ENCODE measurements around the gene CLIC3. TPM values are rescaled to one million over a fixed set of nuclear protein-coding genes. Genes with fewer than 3 reads are reported as not detected.

Gene CLIC3
- total RNA-seq, 4 donors from 2014 or later = 2.5 to 3.8 TPM; not detected in 2

GRCh38 chr9:137009217-137009616, 12.8 kb upstream of the CLIC3 start:
- intact Hi-C loops (cut with DNase I; ENCODE audit: low total_unique reads) (no loop called here), in situ Hi-C loops (cut with MboI; ENCODE audit: low pct_ligation_motif_present in 1 of 4, low pct_unique_long_range_greater_than_20kb in 1 of 4, low sequenced_read_pairs in 3 of 4) (no loop called here)
- no peaks in the 10 kb centered on the region for H3K4me1 ChIP-seq
- DNase-seq = no peak
- no peak overlapping the region for H3K4me3 ChIP-seq
- no peaks in the 10 kb centered on the region for H3K36me3 ChIP-seq
- no peaks in the 10 kb centered on the region for H3K27me3 ChIP-seq
- WGBS, 2 donors (ENCODE audit: low coverage in 1 of 2) = 96% methylated on average over 14 of the region's 18 CpGs; no CpG with 5 or more reads in 1 of the 2 donors
- H3K9me3 ChIP-seq = no peaks in the 10 kb centered on the region
- no peak overlapping the region for H3K27ac ChIP-seq
- TF ChIP-seq POLR2A (IDR thresholded peaks at IDR 0.05) (no peak), CTCF (IDR thresholded peaks at IDR 0.05) (no peak), EP300 (IDR thresholded peaks at IDR 0.05; ENCODE audit: low read depth) (no peak), POLR2AphosphoS5 (IDR thresholded peaks at IDR 0.05) (no peak)

GRCh38 chr9:137008312-137008711, 11.9 kb upstream of the CLIC3 start:
- Histone ChIP-seq H3K36me3 (no peaks in the 10 kb centered on the region), H3K4me3 (no peak overlapping the region), H3K27ac (no peak overlapping the region), H3K9me3 (no peaks in the 10 kb centered on the region), H3K4me1 (no peaks in the 10 kb centered on the region), H3K27me3 (no peaks in the 10 kb centered on the region)
- TF ChIP-seq POLR2A (IDR thresholded peaks at IDR 0.05) (no peak), POLR2AphosphoS5 (IDR thresholded peaks at IDR 0.05) (no peak), CTCF (IDR thresholded peaks at IDR 0.05) (no peak), EP300 (IDR thresholded peaks at IDR 0.05; ENCODE audit: low read depth) (no peak)
- no peak for DNase-seq
- WGBS, 2 donors (ENCODE audit: low coverage in 1 of 2) = 94% methylated on average over 17 of the region's 22 CpGs; no CpG with 5 or more reads in 1 of the 2 donors
- intact Hi-C loops (cut with DNase I; ENCODE audit: low total_unique reads) = no loop called here
- in situ Hi-C loops (cut with MboI; ENCODE audit: low pct_ligation_motif_present in 1 of 4, low pct_unique_long_range_greater_than_20kb in 1 of 4, low sequenced_read_pairs in 3 of 4) = no loop called here

GRCh38 chr9:137007816-137008270, 11.5 kb upstream of the CLIC3 start:
- H3K27me3 ChIP-seq = no peaks in the 10 kb centered on the region
- in situ Hi-C loops (cut with MboI; ENCODE audit: low pct_ligation_motif_present in 1 of 4, low pct_unique_long_range_greater_than_20kb in 1 of 4, low sequenced_read_pairs in 3 of 4) (no loop called here), intact Hi-C loops (cut with DNase I; ENCODE audit: low total_unique reads) (no loop called here)
- no peak overlapping the region for H3K4me3 ChIP-seq
- no peak for TF ChIP-seq EP300 (IDR thresholded peaks at IDR 0.05; ENCODE audit: low read depth)
- no peak for TF ChIP-seq POLR2AphosphoS5 (IDR thresholded peaks at IDR 0.05)
- no peak for TF ChIP-seq CTCF (IDR thresholded peaks at IDR 0.05)
- TF ChIP-seq POLR2A (IDR thresholded peaks at IDR 0.05) = no peak
- H3K9me3 ChIP-seq = no peaks in the 10 kb centered on the region
- no peaks in the 10 kb centered on the region for H3K4me1 ChIP-seq
- DNase-seq = no peak
- 88% methylated on average over 12 of the region's 13 CpGs; no CpG with 5 or more reads in 1 of the 2 donors for WGBS, 2 donors (ENCODE audit: low coverage in 1 of 2)
- H3K27ac ChIP-seq = no peak overlapping the region
- no peaks in the 10 kb centered on the region for H3K36me3 ChIP-seq

GRCh38 chr9:137007108-137007815, 10.9 kb upstream of the CLIC3 start:
- intact Hi-C loops (cut with DNase I; ENCODE audit: low total_unique reads) = no loop called here
- Histone ChIP-seq H3K4me1 (no peaks in the 10 kb centered on the region), H3K36me3 (no peaks in the 10 kb centered on the region), H3K27ac (no peak overlapping the region), H3K4me3 (no peak overlapping the region), H3K27me3 (no peaks in the 10 kb centered on the region), H3K9me3 (no peaks in the 10 kb centered on the region)
- no peak for DNase-seq
- 60 to 77% methylated on average over 1 to 25 of the region's 30 CpGs for WGBS, 2 donors (ENCODE audit: low coverage in 1 of 2)
- TF ChIP-seq POLR2A (IDR thresholded peaks at IDR 0.05) = no peak
- no peak for TF ChIP-seq EP300 (IDR thresholded peaks at IDR 0.05; ENCODE audit: low read depth)
- TF ChIP-seq CTCF (IDR thresholded peaks at IDR 0.05) = no peak
- no peak for TF ChIP-seq POLR2AphosphoS5 (IDR thresholded peaks at IDR 0.05)
- in situ Hi-C loops (cut with MboI; ENCODE audit: low pct_ligation_motif_present in 1 of 4, low pct_unique_long_range_greater_than_20kb in 1 of 4, low sequenced_read_pairs in 3 of 4) = no loop called here
